Stomach (tissue), 9 donors: ENCODE measurements around the gene TRDMT1. TPM values are rescaled to one million over a fixed set of nuclear protein-coding genes. Genes with fewer than 3 reads are reported as not detected.

Experiments used
- DNase-seq, 2 donors: peaks; one replicate each; pipeline versions ENCODE4 v3.0.0 to v3.0.0-alpha.2; 2013 to 2019
- H3K27ac ChIP-seq, 5 donors: fragments of 200-600 bp in 4 of 5; sonication (generic) in 4 of 5; one replicate each; pipeline ENCODE4 v1.5.1; 2013 to 2019; ENCODE audit warnings: mild to moderate bottlenecking in 1 of 5, moderate library complexity in 1 of 5
- H3K27me3 ChIP-seq, 3 donors: fragments of 200-600 bp; sonication (generic); one replicate each; pipeline ENCODE4 v1.5.1; 2017 to 2019; ENCODE audit warnings: mixed run types in 1 of 3
- H3K36me3 ChIP-seq, 4 donors: fragments of 200-600 bp; sonication (generic); 1 replicate in 3 of 4; 2 replicates in 1 of 4; pipeline ENCODE4 v1.5.1; 2016 to 2019
- H3K4me1 ChIP-seq, 4 donors: fragments of 200-600 bp; sonication (generic); one replicate each; pipeline ENCODE4 v1.5.1; 2016 to 2019
- H3K4me3 ChIP-seq, 4 donors: fragments of 200-600 bp; sonication (generic) in 3 of 4; one replicate each; pipeline ENCODE4 v1.5.1; 2016 to 2019; ENCODE audit warnings: mild to moderate bottlenecking in 1 of 4
- H3K9me3 ChIP-seq, 4 donors: fragments of 200-600 bp; sonication (generic); one replicate each; pipeline ENCODE4 v1.5.1; 2016 to 2019
- CTCF ChIP-seq, 7 experiments: fragments of 450-650 bp in 4 of 7; fragments of 200-600 bp in 3 of 7; sonication (generic) in 3 of 7; IDR thresholded peaks; one replicate each; pipeline ENCODE4 v1.5.1; 2016 to 2019; ENCODE audit warnings: antibody characterized with exemption in 7 of 7, control low read depth in 2 of 7, mild to moderate bottlenecking in 1 of 7
- EP300 ChIP-seq: sonication (generic); formaldehyde crosslinking; IDR thresholded peaks from one replicate; pipeline ENCODE4 v1.6.1; 2017; ENCODE audit warnings: antibody characterized with exemption
- POLR2A ChIP-seq, 4 donors: fragments of 450-650 bp; IDR thresholded peaks; one replicate each; pipeline ENCODE4 v1.6.1; 2016; ENCODE audit warnings: antibody characterized with exemption in 4 of 4, control low read depth in 2 of 4, mild to moderate bottlenecking in 1 of 4, moderate library complexity in 1 of 4
- POLR2AphosphoS5 ChIP-seq, 3 donors: sonication (generic); formaldehyde crosslinking; IDR thresholded peaks; one replicate each; pipeline ENCODE4 v1.6.1; 2016; ENCODE audit warnings: antibody characterized with exemption in 3 of 3
- WGBS, 5 donors: extraction: QIAGEN DNeasy Blood & Tissue Kit in 3 of 5; methylation state at CpG; one replicate each; pipeline versions ENCODE4 v1.1.5 to v1.1.7; 2013 to 2018; 5-methylcytosine and 5-hydroxymethylcytosine counted together
- intact Hi-C: fragments of 100-400 bp; cut with DNase I; formaldehyde crosslinking; loops from one replicate; pipeline ENCODE4 v1.15.1; 2023; ENCODE audit warnings: low total_unique reads
- polyA plus RNA-seq, 3 donors: library from polyadenylated mRNA; stranded (reverse); fragments of 200-250 nt; gene quantifications; one replicate each; pipeline ENCODE4 v1.2.3, GENCODE V29; 2013
- total RNA-seq, 5 donors: library from RNA; depleted of rRNA; stranded (reverse); fragments of >200 nt; gene quantifications; one replicate each; pipeline versions ENCODE4 v1.1.0 to v1.2.3, GENCODE V29; 2014 to 2016
- donor health status: healthy with polysubstance abuse.
- donor health status: Bipolar disorder and iron deficiency.
- donor health status: healthy.

The TRDMT1 gene
- total and polyA plus RNA-seq, 8 donors = 1.4 to 44.9 (median 4.2) TPM

- TF ChIP-seq POLR2A (IDR thresholded peaks at IDR 0.05) (no peak), POLR2AphosphoS5 (IDR thresholded peaks at IDR 0.05) (no peak), CTCF (IDR thresholded peaks at IDR 0.05) (no peak), EP300 (no peak)
- Histone ChIP-seq H3K4me1 (peaks cover 0 to 33% (median 0%) of the 10 kb centered on the region in 4 donors), H3K9me3 (no peaks in the 10 kb centered on the region), H3K36me3 (no peaks in the 10 kb centered on the region), H3K4me3 (no peak overlapping the region), H3K27me3 (no peaks in the 10 kb centered on the region), H3K27ac (no peak overlapping the region)
- no peak for DNase-seq
- 88 to 93% (median 91%) methylated on average over 2 of the region's 2 CpGs for WGBS, 5 donors
- intact Hi-C loops = no loop called here
These were observed 17.6 kb upstream of the TRDMT1 start for GRCh38 chr10:17219024-17219423.

DNA sequence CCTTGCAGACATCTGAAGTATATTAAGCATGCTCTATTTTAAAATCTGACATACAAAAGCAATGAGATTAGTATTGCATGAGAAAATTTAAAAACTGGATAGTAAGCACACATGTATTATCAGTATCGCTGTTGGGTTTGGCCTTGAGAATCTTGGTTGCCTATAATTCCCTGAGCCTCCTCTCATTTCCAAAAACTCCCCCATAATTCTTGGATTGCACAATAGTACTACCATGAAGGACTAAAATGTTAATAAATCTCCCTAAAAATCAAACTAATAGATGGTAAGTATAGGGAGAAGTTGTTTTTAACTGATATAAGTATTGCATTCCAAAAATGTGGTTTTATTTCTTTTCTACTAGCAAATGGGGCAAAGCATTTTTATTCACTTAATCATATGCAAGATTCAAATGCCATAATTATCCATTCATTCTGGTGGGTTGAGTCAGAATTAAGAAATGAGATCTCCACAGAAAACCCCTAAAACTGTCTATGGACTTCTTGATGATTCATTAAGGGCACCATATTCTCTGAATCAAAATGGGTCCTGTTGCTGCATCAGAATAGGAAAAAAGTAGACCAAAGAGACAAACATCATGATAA, 16.3 kb upstream of the TRDMT1 start:
- Histone ChIP-seq H3K4me3 (no peak overlapping the region), H3K4me1 (peaks cover 0 to 46% (median 0%) of the 10 kb centered on the region in 4 donors), H3K27me3 (no peaks in the 10 kb centered on the region), H3K27ac (peak overlapping the region in 1 of 5 donors; percentile 78), H3K36me3 (no peaks in the 10 kb centered on the region), H3K9me3 (no peaks in the 10 kb centered on the region)
- DNase-seq = no peak
- no peak for TF ChIP-seq POLR2AphosphoS5 (IDR thresholded peaks at IDR 0.05)
- no peak for TF ChIP-seq POLR2A (IDR thresholded peaks at IDR 0.05)
- no peak for TF ChIP-seq EP300
- no peak for TF ChIP-seq CTCF (IDR thresholded peaks at IDR 0.05)
- intact Hi-C loops = no loop called here
- WGBS, 5 donors = 94 to 100% (median 97%) methylated on average over 1 of the region's 1 CpG

DNA sequence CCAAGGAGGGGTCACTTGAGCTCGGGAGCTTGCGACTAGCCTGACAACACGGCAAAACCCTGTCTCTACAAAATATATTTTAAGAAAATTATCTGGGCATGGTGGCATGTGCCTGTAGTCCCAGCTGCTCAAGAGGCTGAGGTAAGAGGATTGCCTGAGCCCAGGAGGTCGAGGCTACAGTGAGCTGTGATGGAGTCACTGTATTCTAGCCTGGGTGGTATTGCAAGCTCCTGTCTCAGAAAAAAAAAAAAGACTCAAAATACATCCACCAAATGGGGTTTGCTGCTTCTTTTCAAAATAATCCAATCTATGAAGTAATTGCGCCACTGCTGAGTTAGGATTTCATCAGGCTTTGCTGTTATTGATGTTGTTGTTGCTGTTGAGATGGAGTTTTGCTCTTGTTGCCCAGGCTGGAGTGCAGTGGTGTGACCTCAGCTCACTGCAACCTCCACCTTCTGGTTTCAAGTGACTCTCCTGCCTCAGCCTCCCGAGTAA, 15.5 kb upstream of the TRDMT1 start:
- Histone ChIP-seq H3K4me3 (no peak overlapping the region), H3K9me3 (no peaks in the 10 kb centered on the region), H3K4me1 (peaks cover 0 to 47% (median 0%) of the 10 kb centered on the region in 4 donors), H3K27ac (peak overlapping the region; percentile 24 to 78 (median 65)), H3K27me3 (no peaks in the 10 kb centered on the region), H3K36me3 (no peaks in the 10 kb centered on the region)
- no peak for TF ChIP-seq POLR2A (IDR thresholded peaks at IDR 0.05)
- no peak for TF ChIP-seq CTCF (IDR thresholded peaks at IDR 0.05)
- TF ChIP-seq EP300 = no peak
- TF ChIP-seq POLR2AphosphoS5 (IDR thresholded peaks at IDR 0.05) = no peak
- no peak for DNase-seq
- intact Hi-C loops = no loop called here
- WGBS, 5 donors = 85 to 92% (median 90%) methylated on average over 6 of the region's 6 CpGs

- Histone ChIP-seq H3K36me3 (no peaks in the 10 kb centered on the region), H3K27ac (peak overlapping the region; percentile 24 to 78 (median 65)), H3K9me3 (no peaks in the 10 kb centered on the region), H3K4me1 (peaks cover 0 to 47% (median 0%) of the 10 kb centered on the region in 4 donors), H3K4me3 (no peak overlapping the region), H3K27me3 (no peaks in the 10 kb centered on the region)
- peak in 1 of 2 donors; percentile 71 for DNase-seq
- TF ChIP-seq POLR2AphosphoS5 (IDR thresholded peaks at IDR 0.05) = peak in 2 of 3 donors; percentile 45 to 73
- TF ChIP-seq POLR2A (IDR thresholded peaks at IDR 0.05) = no peak
- 80 to 90% (median 86%) methylated on average over 5 of the region's 5 CpGs for WGBS, 5 donors
- intact Hi-C loops = no loop called here
These were observed 14.9 kb upstream of the TRDMT1 start for GRCh38 chr10:17216217-17216900.

DNA sequence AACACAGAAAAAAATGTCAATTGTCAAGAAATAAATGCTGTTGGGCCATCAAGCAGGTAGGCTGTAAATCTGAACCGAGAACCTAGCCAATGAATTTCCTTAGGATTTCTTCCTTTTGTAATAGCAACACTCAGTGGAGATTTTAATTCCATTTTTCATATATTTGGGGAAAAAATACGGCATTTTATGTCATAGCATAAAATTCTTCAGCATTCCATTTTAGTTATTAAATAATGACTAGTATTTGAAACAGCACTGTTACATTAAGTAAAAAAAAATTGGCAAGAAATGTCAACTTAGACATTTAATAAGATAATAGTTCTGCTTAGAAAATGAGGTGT, 14.3 kb upstream of the TRDMT1 start:
- H3K4me3 ChIP-seq = no peak overlapping the region
- intact Hi-C loops = no loop called here
- H3K27ac ChIP-seq = peak overlapping the region in 4 of 5 donors; percentile 30 to 78 (median 71)
- H3K36me3 ChIP-seq = no peaks in the 10 kb centered on the region
- H3K4me1 ChIP-seq = peaks cover 0 to 47% (median 0%) of the 10 kb centered on the region in 4 donors
- WGBS, 5 donors = 91 to 98% (median 95%) methylated on average over 2 of the region's 2 CpGs
- no peaks in the 10 kb centered on the region for H3K9me3 ChIP-seq
- TF ChIP-seq POLR2A (IDR thresholded peaks at IDR 0.05) = no peak
- TF ChIP-seq EP300 = no peak
- TF ChIP-seq CTCF (IDR thresholded peaks at IDR 0.05) = no peak
- no peak for TF ChIP-seq POLR2AphosphoS5 (IDR thresholded peaks at IDR 0.05)
- H3K27me3 ChIP-seq = no peaks in the 10 kb centered on the region
- DNase-seq = no peak
